HG03558 (cell line): Measurements from ENCODE around the gene RBM20.
"Not testable (repeated sequence)": the region's sequence is repeated elsewhere in the genome, so short reads cannot be mapped to it uniquely, and the experiment has no call there.

Experiments
- ATAC-seq: cut with Tn5 transposase; IDR thresholded peaks from one replicate; pipeline ENCODE4 v1.9.1; 2021; ENCODE audit warnings: moderate number of reproducible peaks; ENCODE audit not compliant: unreplicated experiment; ENCODE audit errors: extremely low read depth

Gene RBM20

GRCh38 chr10:110698782-110699201 is 54.7 kb downstream of the RBM20 start:
- no peak for ATAC-seq

- no peak for ATAC-seq
These were observed 55.8 kb downstream of the RBM20 start for GRCh38 chr10:110699859-110700468.

- no peak for ATAC-seq
These were observed 56.9 kb downstream of the RBM20 start for GRCh38 chr10:110700947-110701616.

GRCh38 chr10:110701617-110701971 is 57.5 kb downstream of the RBM20 start:
- ATAC-seq = no peak

- ATAC-seq = no peak
These were observed 59.9 kb downstream of the RBM20 start for GRCh38 chr10:110704070-110704469.

GRCh38 chr10:110704906-110705476 is 60.9 kb downstream of the RBM20 start:
- ATAC-seq = no peak

GRCh38 chr10:110705596-110705995 is 61.5 kb downstream of the RBM20 start:
- ATAC-seq = not testable (repeated sequence)

- ATAC-seq = no peak
These were observed 62.6 kb downstream of the RBM20 start for GRCh38 chr10:110706690-110707098.

GRCh38 chr10:110708776-110709443 is 64.8 kb downstream of the RBM20 start:
- ATAC-seq = no peak

- ATAC-seq = no peak
These were observed 65.3 kb downstream of the RBM20 start for GRCh38 chr10:110709444-110709828.

GRCh38 chr10:110709964-110710587 is 65.9 kb downstream of the RBM20 start:
- no peak for ATAC-seq

- ATAC-seq = no peak
These were observed 66.5 kb downstream of the RBM20 start for GRCh38 chr10:110710621-110711020.

- no peak for ATAC-seq
These were observed 67.2 kb downstream of the RBM20 start for GRCh38 chr10:110711382-110711781.

GRCh38 chr10:110714356-110714755 is 70.2 kb downstream of the RBM20 start:
- no peak for ATAC-seq

GRCh38 chr10:110717781-110718589 is 73.8 kb downstream of the RBM20 start:
- ATAC-seq = no peak

- ATAC-seq = no peak
These were observed 77.4 kb downstream of the RBM20 start for GRCh38 chr10:110721406-110722038.

- ATAC-seq = no peak
These were observed 79.2 kb downstream of the RBM20 start for GRCh38 chr10:110723224-110723891.

- ATAC-seq = no peak
These were observed 80.2 kb downstream of the RBM20 start for GRCh38 chr10:110724116-110724921.
